SK-N-SH (cell line): ENCODE measurements around the gene FGGY. TPM values are rescaled to one million over a fixed set of nuclear protein-coding genes. Genes with fewer than 3 reads are reported as not detected.

Experiments
- CTCF ChIA-PET: fragments of 300-600, 350-600 bp; formaldehyde crosslinking; extraction: SDS; loops from one replicate; lab custom pipeline; 2021; lab: Yijun Ruan, JAX
- POLR2A ChIA-PET: fragments of 350-600 bp; sonication (Branson Sonifier 250); formaldehyde crosslinking; extraction: SDS; loops from one replicate; lab custom pipeline; 2020; ENCODE audit warnings: antibody characterized with exemption, inconsistent platforms; lab: Yijun Ruan, JAX
- DNase-seq: peaks from one replicate; pipeline ENCODE4 v3.0.0; 2012
- H2AFZ ChIP-seq: fragments of 200-600 bp; sonication (generic); 2 replicates; pipeline ENCODE4 v1.8.1; 2016; ENCODE audit warnings: antibody characterized with exemption, mild to moderate bottlenecking, low read depth
- H3F3A ChIP-seq: fragments of 200-600 bp; sonication (generic); replicated peaks from 2 replicates; pipeline ENCODE3; 2016; ENCODE audit warnings: antibody characterized with exemption, mild to moderate bottlenecking; ENCODE audit not compliant: insufficient read depth
- H3K27ac ChIP-seq, 2 experiments: fragments of 200-500 bp in 1 of 2; fragments of 200-600 bp in 1 of 2; sonication (Bioruptor generic) in 1 of 2; sonication (generic), shearing (Covaris generic) in 1 of 2; 2 replicates each; pipeline versions ENCODE4 v1.5.1 to v1.6.1; 2014 to 2016; ENCODE audit warnings: low read depth in 2 of 2, inconsistent platforms in 1 of 2, low read length in 1 of 2, mild to moderate bottlenecking in 1 of 2, mixed read lengths in 1 of 2
- H3K27me3 ChIP-seq: fragments of 200-600 bp; sonication (generic), shearing (Covaris generic); 2 replicates; pipeline ENCODE4 v1.6.1; 2016; ENCODE audit warnings: mixed run types; ENCODE audit not compliant: insufficient read depth
- H3K36me3 ChIP-seq, 2 experiments: fragments of 200-500 bp in 1 of 2; fragments of 200-600 bp in 1 of 2; sonication (Bioruptor generic) in 1 of 2; sonication (generic) in 1 of 2; replicated peaks in 1 of 2; 2 replicates each; pipeline versions ENCODE3 to v1.5.1; 2014 to 2016; ENCODE audit warnings: low read length in 1 of 2, mild to moderate bottlenecking in 1 of 2; ENCODE audit not compliant: insufficient read depth in 2 of 2, control insufficient read depth in 1 of 2
- H3K4me1 ChIP-seq, 2 experiments: fragments of 200-500 bp in 1 of 2; fragments of 200-600 bp in 1 of 2; sonication (Bioruptor generic) in 1 of 2; sonication (generic), shearing (Covaris generic) in 1 of 2; 2 replicates each; pipeline versions ENCODE4 v1.5.1 to v1.6.1; 2014 to 2016; ENCODE audit warnings: low read depth in 1 of 2, low read length in 1 of 2, mixed run types in 1 of 2; ENCODE audit not compliant: insufficient read depth in 2 of 2, control insufficient read depth in 1 of 2
- H3K4me2 ChIP-seq: fragments of 200-600 bp; sonication (generic), shearing (Covaris generic); 2 replicates; pipeline ENCODE4 v1.6.1; 2017; ENCODE audit warnings: mixed run types
- H3K4me3 ChIP-seq, 2 experiments: fragments of 200-500 bp in 1 of 2; fragments of 200-600 bp in 1 of 2; sonication (Bioruptor generic) in 1 of 2; sonication (generic), shearing (Covaris generic) in 1 of 2; 2 replicates each; pipeline versions ENCODE4 v1.5.1 to v1.8.1; 2014 to 2016; ENCODE audit warnings: low read depth in 2 of 2, inconsistent platforms in 1 of 2, low read length in 1 of 2, mild to moderate bottlenecking in 1 of 2, mixed read lengths in 1 of 2, moderate library complexity in 1 of 2
- H3K79me2 ChIP-seq: fragments of 200-600 bp; sonication (generic); 2 replicates; pipeline ENCODE4 v1.8.1; 2017; ENCODE audit warnings: mild to moderate bottlenecking; ENCODE audit not compliant: insufficient read depth
- H3K9ac ChIP-seq: fragments of 200-600 bp; sonication (generic); 2 replicates; pipeline ENCODE4 v1.6.1; 2017; ENCODE audit warnings: mixed run types
- H3K9me2 ChIP-seq: fragments of 200-600 bp; sonication (generic); 2 replicates; pipeline ENCODE4 v1.6.1; 2017; ENCODE audit warnings: mixed run types
- H3K9me3 ChIP-seq: fragments of 200-600 bp; sonication (generic); 2 replicates; pipeline ENCODE4 v1.6.1; 2017; ENCODE audit warnings: mixed run types, mild to moderate bottlenecking, moderate library complexity
- H4K20me1 ChIP-seq: fragments of 200-600 bp; sonication (generic); 2 replicates; pipeline ENCODE4 v1.6.1; 2017; ENCODE audit warnings: mild to moderate bottlenecking, mixed run types; ENCODE audit not compliant: insufficient read depth
- CHD2 ChIP-seq: fragments of 150-350 bp; IDR thresholded peaks from 2 replicates; pipeline ENCODE4 v1.6.1; 2018; ENCODE audit warnings: low read length; ENCODE audit not compliant: partially characterized antibody
- ELF1 ChIP-seq: IDR thresholded peaks from 2 replicates; pipeline ENCODE4 v1.4.0; 2012
- EP300 ChIP-seq, 2 experiments: IDR thresholded peaks; 2 replicates each; pipeline versions ENCODE4 v1.4.0 to v1.6.1; 2012; ENCODE audit warnings: borderline replicate concordance in 1 of 2, low read depth in 1 of 2, low read length in 1 of 2
- FOSL2 ChIP-seq: IDR thresholded peaks from 2 replicates; pipeline ENCODE4 v1.4.0; 2012; ENCODE audit warnings: low read depth, mild to moderate bottlenecking, moderate library complexity, borderline replicate concordance
- FOXJ3 ChIP-seq: sonication (generic); formaldehyde crosslinking; IDR thresholded peaks from 2 replicates; pipeline ENCODE4 v1.5.1; 2020; ENCODE audit warnings: mild to moderate bottlenecking, missing genetic modification reagents
- GABPA ChIP-seq: IDR thresholded peaks from 2 replicates; pipeline ENCODE4 v1.4.0; 2012; ENCODE audit warnings: low read depth, mild to moderate bottlenecking
- GATA2 ChIP-seq: sonication (generic); formaldehyde crosslinking; IDR thresholded peaks from 2 replicates; pipeline ENCODE4 v1.5.0; 2020; ENCODE audit warnings: mild to moderate bottlenecking, missing genetic modification reagents
- IRF3 ChIP-seq: fragments of 150-350 bp; IDR thresholded peaks from 2 replicates; pipeline ENCODE4 v1.6.1; 2016; ENCODE audit warnings: mild to moderate bottlenecking, low read depth, low read length
- JUND ChIP-seq: IDR thresholded peaks from 2 replicates; pipeline ENCODE4 v1.4.0; 2012
- MAX ChIP-seq: IDR thresholded peaks from 2 replicates; pipeline ENCODE4 v1.4.0; 2012; ENCODE audit warnings: low read depth
- MXI1 ChIP-seq: IDR thresholded peaks from 2 replicates; pipeline ENCODE4 v1.6.1; 2012; ENCODE audit warnings: mild to moderate bottlenecking, low read depth, low read length, improper control_type of control experiment
- NFIC ChIP-seq: IDR thresholded peaks from 2 replicates; pipeline ENCODE4 v1.4.0; 2012; ENCODE audit warnings: borderline replicate concordance
- POLR2AphosphoS5 ChIP-seq: IDR thresholded peaks from 2 replicates; pipeline ENCODE4 v1.6.1; 2012; ENCODE audit warnings: low read depth, low read length
- RAD21 ChIP-seq: IDR thresholded peaks from 2 replicates; pipeline ENCODE4 v1.6.1; 2012; ENCODE audit warnings: mild to moderate bottlenecking, low read length
- RCOR1 ChIP-seq: fragments of 150-350 bp; IDR thresholded peaks from 2 replicates; pipeline ENCODE4 v1.6.1; 2017; ENCODE audit warnings: antibody characterized with exemption, low read length
- RXRA ChIP-seq: IDR thresholded peaks from 2 replicates; pipeline ENCODE4 v1.4.0; 2012; ENCODE audit warnings: low read depth, mild to moderate bottlenecking, borderline replicate concordance
- SIN3A ChIP-seq: IDR thresholded peaks from 2 replicates; pipeline ENCODE4 v1.6.1; 2012; ENCODE audit warnings: low read depth, mild to moderate bottlenecking, low read length, moderate library complexity, borderline replicate concordance
- TAF1 ChIP-seq: IDR thresholded peaks from 2 replicates; pipeline ENCODE4 v1.6.1; 2012; ENCODE audit warnings: low read depth, mild to moderate bottlenecking, low read length, moderate library complexity, borderline replicate concordance
- TCF12 ChIP-seq: IDR thresholded peaks from 2 replicates; pipeline ENCODE4 v1.4.0; 2012
- TEAD4 ChIP-seq: IDR thresholded peaks from 2 replicates; pipeline ENCODE4 v1.4.0; 2012; ENCODE audit warnings: mild to moderate bottlenecking, borderline replicate concordance; ENCODE audit not compliant: insufficient read depth
- WGBS: methylation state at CpG from one replicate; pipeline ENCODE4 v1.1.6; 2017; ENCODE audit warnings: low lambda C conversion rate; 5-methylcytosine and 5-hydroxymethylcytosine counted together
- polyA plus RNA-seq, 3 experiments: library from polyadenylated mRNA; depleted of rRNA; stranded (reverse); fragments of >200 nt; gene quantifications; 2 replicates each; pipeline ENCODE4 v1.2.3, GENCODE V29; 2012
- TF ChIP-seq, protein P1 (sequence below): IDR thresholded peaks from 2 replicates; pipeline ENCODE4 v1.4.0; 2012; ENCODE audit warnings: low read depth, borderline replicate concordance
- TF ChIP-seq, protein P2 (sequence below): fragments of 150-350 bp; IDR thresholded peaks from 2 replicates; pipeline ENCODE4 v1.6.1; 2017; ENCODE audit warnings: antibody characterized with exemption, low read length, low read depth, borderline replicate concordance
- TF ChIP-seq, protein P3 (sequence below): IDR thresholded peaks from 2 replicates; pipeline ENCODE4 v1.6.1; 2012; ENCODE audit warnings: mild to moderate bottlenecking, low read depth, low read length, moderate library complexity
- TF ChIP-seq, protein P4 (sequence below): IDR thresholded peaks from 2 replicates; pipeline ENCODE4 v1.4.0; 2012; ENCODE audit warnings: low read depth, borderline replicate concordance

Gene FGGY
- polyA plus RNA-seq, 1 of the 3 experiments (the other 2 are of a cell fraction) = 10.3 TPM

DNA sequence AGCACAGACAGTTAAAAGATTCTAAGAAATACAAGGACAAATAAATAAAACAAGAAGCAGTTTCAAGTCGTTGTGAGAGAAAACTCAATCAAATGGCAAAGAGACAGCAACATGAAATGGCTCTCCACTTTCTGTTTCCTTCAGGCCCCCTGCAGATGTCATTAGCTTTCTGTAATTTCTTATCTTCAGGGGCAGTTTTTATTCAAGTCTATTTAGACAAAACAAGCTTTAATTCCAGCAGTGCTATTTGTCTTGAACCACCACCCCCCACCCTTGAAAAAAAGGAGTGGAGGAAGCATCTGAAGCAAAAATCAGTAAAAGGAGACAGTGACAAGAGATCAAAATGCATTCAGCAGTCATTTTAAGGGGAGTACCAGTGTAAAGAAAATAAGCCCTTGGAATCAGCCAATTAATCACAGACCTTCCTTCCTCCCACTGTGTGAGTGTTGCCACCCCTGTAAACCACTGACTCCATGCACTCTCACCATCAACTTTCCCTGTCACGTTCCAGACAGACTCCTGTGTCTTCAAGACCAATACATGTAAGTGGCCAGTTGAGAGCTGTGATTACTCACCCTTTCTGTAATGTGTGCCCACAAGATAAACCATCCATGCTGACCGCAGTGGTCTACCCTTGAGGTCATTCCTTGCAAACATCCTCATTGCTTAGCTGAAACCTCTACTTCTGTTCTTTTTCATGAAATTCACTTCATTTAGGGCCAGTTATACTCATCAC, 381.8 kb downstream of the FGGY start:
- peaks cover 0 to 3% of the 10 kb centered on the region in 2 experiments for H3K36me3 ChIP-seq
- peaks cover 9 to 10% of the 10 kb centered on the region in 2 experiments; a peak in 3 of 4 replicates for H3K4me1 ChIP-seq
- peak overlapping the region; percentile 65 to 83; a peak in 3 of 4 replicates for H3K27ac ChIP-seq
- peaks cover 9% of the 10 kb centered on the region for H3F3A ChIP-seq
- H3K27me3 ChIP-seq = no peaks in the 10 kb centered on the region
- H4K20me1 ChIP-seq = no peaks in the 10 kb centered on the region
- H3K9ac ChIP-seq = peak overlapping the region; percentile 14; the same call in 1 of the 2 replicates
- H3K79me2 ChIP-seq = no peaks in the 10 kb centered on the region
- no peak overlapping the region for H3K4me3 ChIP-seq
- no peaks in the 10 kb centered on the region for H3K9me3 ChIP-seq
- ChIA-PET CTCF (interaction anchor here (1.0 to 3.1 kb wide), 3 partner anchors 20 to 979 kb away, joined by 3 to 11 read pairs (median 4); partner anchors contain the start of gene MYSM1), POLR2A (no interaction called here)
- 17% methylated on average over 3 of the region's 3 CpGs for WGBS
- H3K4me2 ChIP-seq = peak overlapping the region; percentile 56
- no peaks in the 10 kb centered on the region for H3K9me2 ChIP-seq
- no peak for DNase-seq
- H2AFZ ChIP-seq = peak overlapping the region; percentile 42; the same call in 1 of the 2 replicates
- TF ChIP-seq MXI1 (no peak), RAD21 (no peak), EP300 (IDR thresholded peaks at IDR 0.05; ENCODE audit: borderline replicate concordance in 1 of 2, low read depth in 1 of 2, low read length in 1 of 2) (peak; percentile 21 to 86; a peak in 3 of 4 replicates), CHD2 (no peak), JUND (peak; percentile 92), MAX (peak; percentile 75), POLR2AphosphoS5 (peak; percentile 49; the same call in 1 of the 2 replicates), IRF3 (no peak), FOXJ3 (no peak), FOSL2 (peak; percentile 83; the same call in 1 of the 2 replicates), NFIC (peak; percentile 79; the same call in 1 of the 2 replicates), TEAD4 (peak; percentile 92), TAF1 (0 out of 2 replicates have a peak, but pooled peaks have one; percentile 15), GATA2 (CRISPR knock-in tag) (no peak), TCF12 (peak; percentile 97), RCOR1 (no peak), RXRA (peak; percentile 98), GABPA (no peak), ELF1 (no peak), SIN3A (peak; percentile 57; the same call in 1 of the 2 replicates)
- TF ChIP-seq, protein P1, sequence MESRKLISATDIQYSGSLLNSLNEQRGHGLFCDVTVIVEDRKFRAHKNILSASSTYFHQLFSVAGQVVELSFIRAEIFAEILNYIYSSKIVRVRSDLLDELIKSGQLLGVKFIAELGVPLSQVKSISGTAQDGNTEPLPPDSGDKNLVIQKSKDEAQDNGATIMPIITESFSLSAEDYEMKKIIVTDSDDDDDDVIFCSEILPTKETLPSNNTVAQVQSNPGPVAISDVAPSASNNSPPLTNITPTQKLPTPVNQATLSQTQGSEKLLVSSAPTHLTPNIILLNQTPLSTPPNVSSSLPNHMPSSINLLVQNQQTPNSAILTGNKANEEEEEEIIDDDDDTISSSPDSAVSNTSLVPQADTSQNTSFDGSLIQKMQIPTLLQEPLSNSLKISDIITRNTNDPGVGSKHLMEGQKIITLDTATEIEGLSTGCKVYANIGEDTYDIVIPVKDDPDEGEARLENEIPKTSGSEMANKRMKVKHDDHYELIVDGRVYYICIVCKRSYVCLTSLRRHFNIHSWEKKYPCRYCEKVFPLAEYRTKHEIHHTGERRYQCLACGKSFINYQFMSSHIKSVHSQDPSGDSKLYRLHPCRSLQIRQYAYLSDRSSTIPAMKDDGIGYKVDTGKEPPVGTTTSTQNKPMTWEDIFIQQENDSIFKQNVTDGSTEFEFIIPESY = 0 out of 2 replicates have a peak, but pooled peaks have one; percentile 53
- TF ChIP-seq, protein P2, sequence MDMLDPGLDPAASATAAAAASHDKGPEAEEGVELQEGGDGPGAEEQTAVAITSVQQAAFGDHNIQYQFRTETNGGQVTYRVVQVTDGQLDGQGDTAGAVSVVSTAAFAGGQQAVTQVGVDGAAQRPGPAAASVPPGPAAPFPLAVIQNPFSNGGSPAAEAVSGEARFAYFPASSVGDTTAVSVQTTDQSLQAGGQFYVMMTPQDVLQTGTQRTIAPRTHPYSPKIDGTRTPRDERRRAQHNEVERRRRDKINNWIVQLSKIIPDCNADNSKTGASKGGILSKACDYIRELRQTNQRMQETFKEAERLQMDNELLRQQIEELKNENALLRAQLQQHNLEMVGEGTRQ = no peak
- TF ChIP-seq, protein P3, sequence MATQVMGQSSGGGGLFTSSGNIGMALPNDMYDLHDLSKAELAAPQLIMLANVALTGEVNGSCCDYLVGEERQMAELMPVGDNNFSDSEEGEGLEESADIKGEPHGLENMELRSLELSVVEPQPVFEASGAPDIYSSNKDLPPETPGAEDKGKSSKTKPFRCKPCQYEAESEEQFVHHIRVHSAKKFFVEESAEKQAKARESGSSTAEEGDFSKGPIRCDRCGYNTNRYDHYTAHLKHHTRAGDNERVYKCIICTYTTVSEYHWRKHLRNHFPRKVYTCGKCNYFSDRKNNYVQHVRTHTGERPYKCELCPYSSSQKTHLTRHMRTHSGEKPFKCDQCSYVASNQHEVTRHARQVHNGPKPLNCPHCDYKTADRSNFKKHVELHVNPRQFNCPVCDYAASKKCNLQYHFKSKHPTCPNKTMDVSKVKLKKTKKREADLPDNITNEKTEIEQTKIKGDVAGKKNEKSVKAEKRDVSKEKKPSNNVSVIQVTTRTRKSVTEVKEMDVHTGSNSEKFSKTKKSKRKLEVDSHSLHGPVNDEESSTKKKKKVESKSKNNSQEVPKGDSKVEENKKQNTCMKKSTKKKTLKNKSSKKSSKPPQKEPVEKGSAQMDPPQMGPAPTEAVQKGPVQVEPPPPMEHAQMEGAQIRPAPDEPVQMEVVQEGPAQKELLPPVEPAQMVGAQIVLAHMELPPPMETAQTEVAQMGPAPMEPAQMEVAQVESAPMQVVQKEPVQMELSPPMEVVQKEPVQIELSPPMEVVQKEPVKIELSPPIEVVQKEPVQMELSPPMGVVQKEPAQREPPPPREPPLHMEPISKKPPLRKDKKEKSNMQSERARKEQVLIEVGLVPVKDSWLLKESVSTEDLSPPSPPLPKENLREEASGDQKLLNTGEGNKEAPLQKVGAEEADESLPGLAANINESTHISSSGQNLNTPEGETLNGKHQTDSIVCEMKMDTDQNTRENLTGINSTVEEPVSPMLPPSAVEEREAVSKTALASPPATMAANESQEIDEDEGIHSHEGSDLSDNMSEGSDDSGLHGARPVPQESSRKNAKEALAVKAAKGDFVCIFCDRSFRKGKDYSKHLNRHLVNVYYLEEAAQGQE = 0 out of 2 replicates have a peak, but pooled peaks have one; percentile 46
- TF ChIP-seq, protein P4, sequence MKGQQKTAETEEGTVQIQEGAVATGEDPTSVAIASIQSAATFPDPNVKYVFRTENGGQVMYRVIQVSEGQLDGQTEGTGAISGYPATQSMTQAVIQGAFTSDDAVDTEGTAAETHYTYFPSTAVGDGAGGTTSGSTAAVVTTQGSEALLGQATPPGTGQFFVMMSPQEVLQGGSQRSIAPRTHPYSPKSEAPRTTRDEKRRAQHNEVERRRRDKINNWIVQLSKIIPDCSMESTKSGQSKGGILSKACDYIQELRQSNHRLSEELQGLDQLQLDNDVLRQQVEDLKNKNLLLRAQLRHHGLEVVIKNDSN = no peak
